ENCODE results near the gene KLK11. TPM values are rescaled to one million over a fixed set of nuclear protein-coding genes. Genes with fewer than 3 reads are reported as not detected.

The KLK11 gene
- total and polyA plus RNA-seq, 8 donors = 6.7 to 28.9 (median 12.9) TPM

DNA sequence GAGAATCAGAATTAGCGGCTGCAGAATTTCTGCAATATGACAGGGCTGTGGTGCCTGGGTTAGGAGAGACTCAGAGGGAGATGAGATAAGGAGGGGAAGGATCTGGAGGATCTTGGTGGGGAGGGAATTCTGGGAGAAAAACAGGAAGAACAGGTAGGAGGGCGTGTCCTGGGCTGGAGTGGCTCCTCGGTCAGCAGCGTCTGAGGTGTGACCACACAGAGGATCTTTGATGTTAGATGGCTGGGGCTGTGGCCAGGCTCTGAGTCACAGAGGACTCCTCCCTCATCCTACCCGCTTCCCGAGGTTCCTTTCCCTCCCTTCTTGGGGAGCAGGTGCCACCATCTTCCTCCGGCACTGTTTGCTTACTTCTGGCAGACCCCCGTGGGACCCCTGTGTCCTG is 50.6 kb downstream of the KLK11 start:
- no peak overlapping the region for H3K27ac ChIP-seq
- DNase-seq (no peak), FAIRE-seq (no peak), ATAC-seq (no peak)
- H3K4me3 ChIP-seq = no peak overlapping the region
- H3K4me1 ChIP-seq = no peaks in the 10 kb centered on the region
- no peaks in the 10 kb centered on the region for H3K9me3 ChIP-seq
- TF ChIP-seq, protein P1, sequence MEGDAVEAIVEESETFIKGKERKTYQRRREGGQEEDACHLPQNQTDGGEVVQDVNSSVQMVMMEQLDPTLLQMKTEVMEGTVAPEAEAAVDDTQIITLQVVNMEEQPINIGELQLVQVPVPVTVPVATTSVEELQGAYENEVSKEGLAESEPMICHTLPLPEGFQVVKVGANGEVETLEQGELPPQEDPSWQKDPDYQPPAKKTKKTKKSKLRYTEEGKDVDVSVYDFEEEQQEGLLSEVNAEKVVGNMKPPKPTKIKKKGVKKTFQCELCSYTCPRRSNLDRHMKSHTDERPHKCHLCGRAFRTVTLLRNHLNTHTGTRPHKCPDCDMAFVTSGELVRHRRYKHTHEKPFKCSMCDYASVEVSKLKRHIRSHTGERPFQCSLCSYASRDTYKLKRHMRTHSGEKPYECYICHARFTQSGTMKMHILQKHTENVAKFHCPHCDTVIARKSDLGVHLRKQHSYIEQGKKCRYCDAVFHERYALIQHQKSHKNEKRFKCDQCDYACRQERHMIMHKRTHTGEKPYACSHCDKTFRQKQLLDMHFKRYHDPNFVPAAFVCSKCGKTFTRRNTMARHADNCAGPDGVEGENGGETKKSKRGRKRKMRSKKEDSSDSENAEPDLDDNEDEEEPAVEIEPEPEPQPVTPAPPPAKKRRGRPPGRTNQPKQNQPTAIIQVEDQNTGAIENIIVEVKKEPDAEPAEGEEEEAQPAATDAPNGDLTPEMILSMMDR (IDR thresholded peaks at IDR 0.05) = no peak
- intact Hi-C loops (cut with DNase I) = no loop called here
- H3K27me3 ChIP-seq = peaks cover 0 to 7% (median 0%) of the 10 kb centered on the region in 4 donors
- WGBS, 2 donors = 13 to 18% methylated on average over 8 of the region's 8 CpGs
- H3K36me3 ChIP-seq = no peaks in the 10 kb centered on the region

DNA sequence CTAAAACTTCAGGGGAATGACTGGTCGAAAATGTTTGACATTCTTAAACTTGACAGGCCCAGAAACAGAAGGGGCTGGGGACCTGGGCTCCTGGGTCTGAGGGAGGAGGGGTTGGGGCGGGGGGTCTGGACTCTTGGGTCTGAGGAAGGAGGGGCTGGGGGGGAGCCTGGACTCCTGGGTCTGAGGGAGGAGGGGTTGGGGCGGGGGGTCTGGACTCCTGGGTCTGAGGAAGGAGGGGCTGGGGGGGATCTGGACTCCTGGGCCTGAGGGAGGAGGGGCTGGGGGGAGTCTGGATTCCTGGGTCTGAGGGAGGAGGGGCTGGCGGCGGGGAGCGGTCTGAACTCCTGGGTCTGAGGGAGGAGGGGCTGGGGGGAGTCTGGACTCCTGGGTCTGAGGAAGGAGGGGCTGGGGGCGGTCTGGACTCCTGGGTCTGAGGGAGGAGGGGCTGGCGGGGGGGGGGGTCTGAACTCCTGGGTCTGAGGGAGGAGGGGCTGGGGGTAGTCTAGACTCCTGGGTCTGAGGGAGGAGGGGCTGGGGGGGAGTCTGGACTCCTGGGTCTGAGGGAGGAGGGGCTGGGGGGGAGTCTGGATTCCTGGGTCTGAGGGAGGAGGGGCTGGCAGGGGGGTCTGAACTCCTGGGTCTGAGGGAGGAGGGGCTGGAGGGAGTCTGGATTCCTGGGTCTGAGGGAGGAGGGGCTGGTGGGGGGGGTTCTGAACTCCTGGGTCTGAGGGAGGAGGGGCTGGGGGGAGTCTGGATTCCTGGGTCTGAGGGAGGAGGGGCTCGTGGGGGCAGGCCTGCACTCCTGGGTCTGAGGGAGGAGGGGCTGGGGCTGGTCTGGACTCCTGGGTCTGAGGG is 51.5 kb downstream of the KLK11 start:
- WGBS, 2 donors = 24 to 29% methylated on average over 4 to 9 of the region's 9 CpGs
- FAIRE-seq (no peak), ATAC-seq (no peak), DNase-seq (no peak)
- intact Hi-C loops (cut with DNase I) = no loop called here
- Histone ChIP-seq H3K4me1 (no peaks in the 10 kb centered on the region), H3K36me3 (no peaks in the 10 kb centered on the region), H3K4me3 (no peak overlapping the region), H3K27ac (no peak overlapping the region), H3K9me3 (no peaks in the 10 kb centered on the region), H3K27me3 (peaks cover 0 to 7% (median 0%) of the 10 kb centered on the region in 4 donors)
- TF ChIP-seq, protein P1 (IDR thresholded peaks at IDR 0.05) = no peak

DNA sequence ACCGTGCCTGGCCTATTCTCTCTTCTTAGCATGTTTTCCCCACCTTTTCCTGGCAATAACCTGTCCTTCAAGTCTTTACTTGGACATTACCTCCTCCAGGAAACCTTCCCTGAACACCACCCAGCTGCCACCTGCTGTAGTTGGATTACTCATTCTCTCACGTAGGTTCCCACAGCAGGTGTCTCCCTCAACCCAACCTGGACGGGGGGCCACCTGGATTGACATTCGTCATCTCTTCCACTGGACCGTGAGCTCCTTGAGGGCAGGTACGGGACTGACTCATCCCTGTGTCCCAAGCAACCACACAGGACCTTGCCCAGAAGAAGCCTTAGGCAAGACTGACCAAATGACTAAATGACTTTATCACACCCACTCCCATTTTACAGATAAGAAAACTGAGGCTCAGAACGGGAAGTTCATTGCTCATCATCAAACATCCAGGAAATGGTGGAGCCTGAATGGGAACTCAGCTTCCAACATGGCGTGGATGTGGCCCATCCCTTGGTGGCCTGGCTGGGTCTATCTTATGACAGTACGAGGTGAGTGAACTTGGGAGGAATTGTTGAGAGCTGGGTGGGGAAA is 53.5 kb downstream of the KLK11 start:
- TF ChIP-seq, protein P1 (IDR thresholded peaks at IDR 0.05) = no peak
- no peak for DNase-seq
- 56 to 60% methylated on average over 9 of the region's 9 CpGs for WGBS, 2 donors
- Histone ChIP-seq H3K27me3 (peaks cover 0 to 7% (median 0%) of the 10 kb centered on the region in 4 donors), H3K36me3 (no peaks in the 10 kb centered on the region), H3K4me1 (no peaks in the 10 kb centered on the region), H3K9me3 (no peaks in the 10 kb centered on the region), H3K27ac (no peak overlapping the region), H3K4me3 (no peak overlapping the region)
- no peak for FAIRE-seq
- intact Hi-C loops (cut with DNase I) = no loop called here
- ATAC-seq = no peak

Other genes with a start within 250 kb of the KLK11 start
- not detected for gene ACP4, start 236.2 kb downstream of the KLK11 start, total RNA-seq
- not detected for gene ACP4, start 236.2 kb downstream of the KLK11 start, polyA plus RNA-seq
- gene KLK1, start 202.8 kb downstream of the KLK11 start, total RNA-seq = 1,000 to 10,000 TPM in 3 of 6 donors, 100 to 1,000 TPM in 3; 607 to 1,981 (median 1,041) TPM
- 100 to 1,000 TPM; 683 to 756 TPM for gene KLK1, start 202.8 kb downstream of the KLK11 start, polyA plus RNA-seq
- gene KLK15, start 193.0 kb downstream of the KLK11 start, total RNA-seq = not detected
- under 1 TPM; 0.07 to 0.27 TPM for gene KLK15, start 193.0 kb downstream of the KLK11 start, polyA plus RNA-seq
- gene KLK3, start 171.7 kb downstream of the KLK11 start, total RNA-seq = not detected
- under 1 TPM; 0.05 to 0.27 TPM for gene KLK3, start 171.7 kb downstream of the KLK11 start, polyA plus RNA-seq
- not detected for gene KLK2, start 153.2 kb downstream of the KLK11 start, total RNA-seq
- under 1 TPM; 0.09 to 0.27 TPM for gene KLK2, start 153.2 kb downstream of the KLK11 start, polyA plus RNA-seq
- gene KLK4, start 115.2 kb downstream of the KLK11 start, total RNA-seq = under 1 TPM in 1 of 6 donors, not detected in 5; 0.41 TPM
- not detected for gene KLK4, start 115.2 kb downstream of the KLK11 start, polyA plus RNA-seq
- not detected for gene KLK5, start 73.6 kb downstream of the KLK11 start, total RNA-seq
- gene KLK5, start 73.6 kb downstream of the KLK11 start, polyA plus RNA-seq = under 1 TPM in 1 of 2 donors, not detected in 1; 0.11 TPM
- gene KLK6, start 57.0 kb downstream of the KLK11 start, total RNA-seq = not detected
- gene KLK6, start 57.0 kb downstream of the KLK11 start, polyA plus RNA-seq = not detected
- gene KLK7, start 42.7 kb downstream of the KLK11 start, total RNA-seq = not detected
- gene KLK7, start 42.7 kb downstream of the KLK11 start, polyA plus RNA-seq = under 1 TPM in 1 of 2 donors, not detected in 1; 0.46 TPM
- not detected for gene KLK8, start 25.0 kb downstream of the KLK11 start, total RNA-seq
- gene KLK8, start 25.0 kb downstream of the KLK11 start, polyA plus RNA-seq = not detected
- gene KLK10, start 6.9 kb downstream of the KLK11 start, total RNA-seq = 1 to 10 TPM in 1 of 6 donors, under 1 TPM in 5; 0.15 to 1.7 (median 0.44) TPM
- under 1 TPM; 0.53 to 0.63 TPM for gene KLK10, start 6.9 kb downstream of the KLK11 start, polyA plus RNA-seq
- gene KLK12, start 8.4 kb upstream of the KLK11 start, total RNA-seq = not detected
- gene KLK12, start 8.4 kb upstream of the KLK11 start, polyA plus RNA-seq = not detected
- 1 to 10 TPM in 4 of 6 donors, under 1 TPM in 1, not detected in 1; 0.59 to 5.3 (median 1.3) TPM for gene KLK13, start 38.5 kb upstream of the KLK11 start, total RNA-seq
- gene KLK13, start 38.5 kb upstream of the KLK11 start, polyA plus RNA-seq = 1 to 10 TPM; 2.8 to 6.4 TPM
- gene KLK14, start 56.3 kb upstream of the KLK11 start, total RNA-seq = under 1 TPM in 3 of 6 donors, not detected in 3; 0.20 to 0.32 (median 0.31) TPM
- gene KLK14, start 56.3 kb upstream of the KLK11 start, polyA plus RNA-seq = under 1 TPM; 0.61 to 0.77 TPM
- gene CTU1, start 81.8 kb upstream of the KLK11 start, total RNA-seq = 1 to 10 TPM; 2.9 to 8.2 (median 4.0) TPM
- gene CTU1, start 81.8 kb upstream of the KLK11 start, polyA plus RNA-seq = 1 to 10 TPM; 1.4 to 3.2 TPM
- gene SIGLEC9, start 98.3 kb upstream of the KLK11 start, total RNA-seq = 1 to 10 TPM in 3 of 6 donors, under 1 TPM in 3; 0.19 to 4.1 (median 1.2) TPM
- 1 to 10 TPM in 1 of 2 donors, under 1 TPM in 1; 0.80 to 1.0 TPM for gene SIGLEC9, start 98.3 kb upstream of the KLK11 start, polyA plus RNA-seq
- 1 to 10 TPM in 2 of 6 donors, under 1 TPM in 4; 0.12 to 3.0 (median 0.45) TPM for gene SIGLEC7, start 115.7 kb upstream of the KLK11 start, total RNA-seq
- under 1 TPM; 0.12 to 0.23 TPM for gene SIGLEC7, start 115.7 kb upstream of the KLK11 start, polyA plus RNA-seq
- gene CD33, start 198.5 kb upstream of the KLK11 start, total RNA-seq = 1 to 10 TPM in 3 of 6 donors, under 1 TPM in 3; 0.28 to 6.3 (median 1.5) TPM
- under 1 TPM; 0.61 to 0.75 TPM for gene CD33, start 198.5 kb upstream of the KLK11 start, polyA plus RNA-seq
- gene SIGLECL1, start 224.5 kb upstream of the KLK11 start, total RNA-seq = not detected
- not detected for gene SIGLECL1, start 224.5 kb upstream of the KLK11 start, polyA plus RNA-seq